Activated CD8-positive, alpha-beta memory T cell treated with anti-CD3 and anti-CD28 coated beads for 4 hours (primary cell): ENCODE measurements around the gene HERPUD1.
"Not testable (repeated sequence)": the region's sequence is repeated elsewhere in the genome, so short reads cannot be mapped to it uniquely, and the experiment has no call there.

Experiments
- DNase-seq, 2 donors: peaks; one replicate each; pipeline ENCODE4 v3.0.0-alpha.2; 2020; ENCODE audit warnings: low read depth in 2 of 2

HERPUD1 gene

GRCh38 chr16:56934599-56935145, 2.7 kb downstream of the HERPUD1 start:
- DNase-seq, result not testable (repeated sequence)

GRCh38 chr16:56935201-56935600, 3.3 kb downstream of the HERPUD1 start:
- no peak for DNase-seq

GRCh38 chr16:56936491-56936890, 4.5 kb downstream of the HERPUD1 start:
- no peak for DNase-seq

GRCh38 chr16:56936950-56937349, 5.0 kb downstream of the HERPUD1 start:
- no peak for DNase-seq

- no peak for DNase-seq
These were observed 6.9 kb downstream of the HERPUD1 start for GRCh38 chr16:56938664-56939513.

- no peak for DNase-seq
These were observed 7.9 kb downstream of the HERPUD1 start for GRCh38 chr16:56939801-56940200.

- no peak for DNase-seq
These were observed 9.2 kb downstream of the HERPUD1 start for GRCh38 chr16:56941092-56941491.

GRCh38 chr16:56941856-56942331, 10.0 kb downstream of the HERPUD1 start:
- no peak for DNase-seq

GRCh38 chr16:56943761-56944375, 11.9 kb downstream of the HERPUD1 start:
- no peak for DNase-seq

- no peak for DNase-seq
These were observed 13.3 kb downstream of the HERPUD1 start for GRCh38 chr16:56944954-56945839.

- DNase-seq, result no peak
These were observed 14.0 kb downstream of the HERPUD1 start for GRCh38 chr16:56945847-56946527.

- no peak for DNase-seq
These were observed 15.0 kb downstream of the HERPUD1 start for GRCh38 chr16:56946767-56947603.

GRCh38 chr16:56947604-56947995, 15.7 kb downstream of the HERPUD1 start:
- no peak for DNase-seq

GRCh38 chr16:56948234-56948633, 16.3 kb downstream of the HERPUD1 start:
- DNase-seq, result no peak

- no peak for DNase-seq
These were observed 18.1 kb downstream of the HERPUD1 start for GRCh38 chr16:56950051-56950450.

- DNase-seq, result no peak
These were observed 18.5 kb downstream of the HERPUD1 start for GRCh38 chr16:56950455-56950854.

- peak in 1 of 2 donors; percentile 23 for DNase-seq
These were observed 19.2 kb downstream of the HERPUD1 start for GRCh38 chr16:56950881-56951771.

GRCh38 chr16:56953006-56953405, 21.1 kb downstream of the HERPUD1 start:
- DNase-seq, result no peak

- no peak for DNase-seq
These were observed 24.1 kb downstream of the HERPUD1 start for GRCh38 chr16:56956076-56956475.
